D721Med (cell line): Measurements from ENCODE around the gene BIRC2.

Source experiments
- DNase-seq: peaks from one replicate; pipeline ENCODE4 v3.0.0; 2011; ENCODE audit warnings: low spot score; ENCODE audit not compliant: insufficient read length
- FAIRE-seq: peaks from 2 replicates; lab custom pipeline; 2011; peaks lifted over from hg19 to GRCh38; lab: Jason Lieb, UNC
- TF ChIP-seq, protein P1 (sequence below): IDR thresholded peaks from 2 replicates; pipeline ENCODE4 v1.5.1; 2012; ENCODE audit warnings: mild to moderate bottlenecking, control low read depth; ENCODE audit not compliant: insufficient read depth; ENCODE audit errors: missing control alignments

BIRC2 gene

DNA sequence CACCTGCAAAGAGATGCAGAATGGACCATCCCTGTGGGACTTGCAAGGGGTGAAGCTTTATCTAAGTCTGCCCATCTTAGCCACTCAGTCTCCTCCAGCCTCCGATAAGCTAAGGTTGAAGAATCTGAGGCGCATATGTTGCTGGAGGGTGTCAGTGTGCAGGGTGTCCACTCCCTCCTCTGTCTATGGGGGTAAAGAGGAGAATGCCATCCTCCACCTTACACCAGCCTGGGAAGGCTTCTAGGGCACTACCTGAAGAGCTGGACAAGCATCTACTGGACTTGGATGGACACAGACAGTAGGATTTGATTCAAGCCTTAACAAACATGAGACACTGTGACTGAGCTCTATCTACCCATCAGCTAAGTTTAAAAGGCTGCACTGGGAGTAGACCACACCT is 59.1 kb downstream of the BIRC2 start:
- TF ChIP-seq, protein P1, sequence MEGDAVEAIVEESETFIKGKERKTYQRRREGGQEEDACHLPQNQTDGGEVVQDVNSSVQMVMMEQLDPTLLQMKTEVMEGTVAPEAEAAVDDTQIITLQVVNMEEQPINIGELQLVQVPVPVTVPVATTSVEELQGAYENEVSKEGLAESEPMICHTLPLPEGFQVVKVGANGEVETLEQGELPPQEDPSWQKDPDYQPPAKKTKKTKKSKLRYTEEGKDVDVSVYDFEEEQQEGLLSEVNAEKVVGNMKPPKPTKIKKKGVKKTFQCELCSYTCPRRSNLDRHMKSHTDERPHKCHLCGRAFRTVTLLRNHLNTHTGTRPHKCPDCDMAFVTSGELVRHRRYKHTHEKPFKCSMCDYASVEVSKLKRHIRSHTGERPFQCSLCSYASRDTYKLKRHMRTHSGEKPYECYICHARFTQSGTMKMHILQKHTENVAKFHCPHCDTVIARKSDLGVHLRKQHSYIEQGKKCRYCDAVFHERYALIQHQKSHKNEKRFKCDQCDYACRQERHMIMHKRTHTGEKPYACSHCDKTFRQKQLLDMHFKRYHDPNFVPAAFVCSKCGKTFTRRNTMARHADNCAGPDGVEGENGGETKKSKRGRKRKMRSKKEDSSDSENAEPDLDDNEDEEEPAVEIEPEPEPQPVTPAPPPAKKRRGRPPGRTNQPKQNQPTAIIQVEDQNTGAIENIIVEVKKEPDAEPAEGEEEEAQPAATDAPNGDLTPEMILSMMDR, result no peak
- FAIRE-seq (no peak), DNase-seq (no peak)

DNA sequence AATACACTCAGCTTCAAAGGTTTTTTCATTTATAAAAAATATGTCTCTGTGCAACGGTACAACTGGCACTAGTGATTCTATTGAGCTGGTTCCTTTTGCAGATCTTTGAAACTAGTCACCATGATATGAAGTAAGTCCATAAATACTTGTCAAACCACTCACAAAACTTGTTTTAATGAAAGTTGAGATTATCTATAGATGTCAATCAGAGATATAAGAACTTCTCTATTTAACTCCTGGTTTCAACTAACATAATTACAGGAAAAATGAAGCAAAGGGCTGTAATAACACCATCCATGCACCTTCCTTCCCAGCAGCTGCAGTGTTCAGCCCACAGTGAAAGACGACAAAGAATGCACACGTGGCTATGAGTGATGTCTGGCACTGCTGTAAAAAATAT is 60.9 kb downstream of the BIRC2 start:
- FAIRE-seq, result no peak
- TF ChIP-seq, protein P1, result no peak

DNA sequence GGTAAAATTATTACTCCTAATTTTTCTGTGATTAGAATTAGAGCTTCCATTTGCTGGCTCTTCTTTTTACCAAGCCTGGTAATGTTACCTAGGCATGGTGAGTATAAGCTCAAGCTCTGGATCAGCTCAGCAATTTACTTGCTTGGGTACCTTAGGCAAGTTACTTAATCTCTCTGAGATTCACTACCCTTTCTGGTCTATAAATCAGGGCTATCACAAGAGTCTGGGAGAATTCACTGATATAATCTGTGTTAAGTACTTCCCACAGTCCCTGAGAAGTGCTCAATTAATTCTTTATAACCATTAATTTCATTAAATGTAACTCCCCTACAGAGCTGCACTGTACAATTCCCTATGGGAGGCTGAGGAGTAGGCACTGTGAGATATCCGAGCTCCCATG is 61.3 kb downstream of the BIRC2 start:
- FAIRE-seq (no peak), DNase-seq (no peak)
- TF ChIP-seq, protein P1, result no peak

More for the DNA sequence above, 60.9 kb downstream of the BIRC2 start:
- DNase-seq, result no peak

DNA sequence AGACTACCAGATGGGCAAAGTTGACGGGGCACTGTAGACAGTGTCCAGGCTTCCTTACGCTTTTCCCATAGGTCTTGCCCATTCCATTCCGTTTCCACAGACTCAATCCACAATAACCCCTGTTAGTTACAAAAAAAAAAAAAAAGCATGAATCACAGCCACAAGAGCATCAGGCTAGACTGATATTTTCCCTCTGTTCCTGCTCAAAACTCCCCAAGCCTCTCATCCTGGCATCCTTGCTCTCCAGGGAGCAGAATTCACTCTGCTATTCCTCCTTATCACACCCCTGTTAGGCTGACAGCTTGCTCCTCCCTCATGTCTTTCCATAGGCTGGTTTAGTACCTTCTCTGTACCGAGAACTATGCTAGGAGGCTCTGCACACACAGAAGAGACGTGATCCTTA is 63.4 kb downstream of the BIRC2 start:
- no peak for FAIRE-seq
- TF ChIP-seq, protein P1, result no peak
- no peak for DNase-seq

DNA sequence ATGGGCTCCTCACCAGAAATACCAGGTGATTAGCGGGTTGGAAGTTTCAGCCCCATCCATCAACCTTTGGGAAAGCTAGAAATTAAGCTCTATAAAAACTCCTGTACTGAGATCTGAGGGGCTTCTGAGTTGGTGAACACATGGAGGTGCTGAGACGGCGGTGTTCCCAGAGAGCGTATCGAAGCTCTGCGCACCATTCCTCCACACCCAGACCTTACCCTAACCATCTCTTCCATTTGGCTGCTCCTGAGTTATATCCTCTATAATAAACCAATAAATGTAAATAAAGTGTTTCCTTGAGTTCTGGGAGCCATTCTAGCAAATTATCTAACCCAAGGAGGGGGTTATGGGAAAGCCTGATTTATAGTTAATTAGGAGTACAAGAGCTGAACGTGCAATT is 64.1 kb downstream of the BIRC2 start:
- no peak for DNase-seq
- TF ChIP-seq, protein P1, result no peak
- no peak for FAIRE-seq

DNA sequence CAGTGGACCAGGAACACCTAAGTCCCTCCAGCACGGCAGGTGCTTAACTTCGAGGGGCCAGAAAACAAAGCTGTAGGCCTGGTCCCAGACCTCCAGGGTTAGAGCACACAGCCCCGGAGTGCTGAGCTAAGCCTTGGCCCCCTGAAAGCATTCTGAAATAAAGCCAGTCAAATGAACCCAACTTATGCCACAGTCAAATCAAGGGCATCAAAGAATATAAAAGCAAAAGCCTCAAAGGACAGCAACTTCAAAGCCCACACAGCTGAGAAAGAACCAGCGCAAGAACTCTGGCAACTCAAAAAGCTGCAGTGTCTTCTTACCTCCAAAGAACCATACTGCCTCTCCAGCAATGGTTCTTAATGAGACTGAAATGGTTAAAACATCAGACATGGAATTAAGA is 66.5 kb downstream of the BIRC2 start:
- no peak for FAIRE-seq
- DNase-seq, result no peak
- TF ChIP-seq, protein P1, result no peak

DNA sequence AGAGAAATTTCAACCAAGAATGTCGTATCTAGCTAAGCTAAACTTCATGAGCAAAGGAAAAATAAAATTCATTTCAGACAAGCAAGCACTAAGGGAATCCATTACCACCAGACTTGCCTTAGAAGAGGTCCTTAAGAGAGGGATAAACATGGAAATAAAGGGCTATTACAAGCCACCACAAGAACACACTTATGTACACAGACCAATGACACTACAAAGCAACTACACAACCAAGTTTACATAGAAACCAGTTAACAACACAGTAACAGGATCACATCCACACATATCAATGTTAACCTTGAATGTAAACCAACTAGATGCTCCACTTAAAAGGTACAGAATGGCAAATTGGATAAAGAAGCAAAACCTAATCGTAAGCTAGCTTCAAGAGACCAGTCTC is 67.5 kb downstream of the BIRC2 start:
- TF ChIP-seq, protein P1, result no peak
- no peak for DNase-seq
- FAIRE-seq, result no peak
